Kidney epithelial cell (primary cell): Measurements from ENCODE around the gene PACRG. TPM values are rescaled to one million over a fixed set of nuclear protein-coding genes. Genes with fewer than 3 reads are reported as not detected.

Experiments
- DNase-seq: peaks from one replicate; pipeline ENCODE4 v3.0.0-alpha.2; 2010; ENCODE audit warnings: low read depth
- H3K27me3 ChIP-seq: 2 replicates; pipeline ENCODE4 v1.6.0; 2011; ENCODE audit warnings: low read length; ENCODE audit not compliant: control insufficient read depth, insufficient read depth
- H3K36me3 ChIP-seq: 2 replicates; pipeline ENCODE4 v1.5.1; 2011; ENCODE audit warnings: low read length; ENCODE audit not compliant: control insufficient read depth, insufficient read depth
- H3K4me3 ChIP-seq: 2 replicates; pipeline ENCODE4 v1.5.1; 2011; ENCODE audit warnings: low read depth, mild to moderate bottlenecking, control low read depth, low read length
- CTCF ChIP-seq: IDR thresholded peaks from 2 replicates; pipeline ENCODE4 v1.5.1; 2011; ENCODE audit warnings: mild to moderate bottlenecking, moderate library complexity, low read length, control low read depth, inconsistent platforms; ENCODE audit not compliant: insufficient read depth, poor library complexity, severe bottlenecking
- total RNA-seq: library from RNA; depleted of rRNA; stranded (reverse); fragments of >200 nt; gene quantifications from 2 replicates; pipeline ENCODE4 v1.2.3, GENCODE V29; 2015

Gene PACRG
- total RNA-seq, 1 donor from 2014 or later = 0.29 TPM

GRCh38 chr6:163340201-163340887 is 612.6 kb downstream of the PACRG start:
- Histone ChIP-seq H3K27me3 (no peaks in the 10 kb centered on the region), H3K4me3 (no peak overlapping the region), H3K36me3 (no peaks in the 10 kb centered on the region)
- DNase-seq = no peak
- TF ChIP-seq CTCF = no peak

GRCh38 chr6:163341224-163342061 is 613.7 kb downstream of the PACRG start:
- no peak for DNase-seq
- H3K27me3 ChIP-seq = no peaks in the 10 kb centered on the region
- no peaks in the 10 kb centered on the region for H3K36me3 ChIP-seq
- no peak overlapping the region for H3K4me3 ChIP-seq
- no peak for TF ChIP-seq CTCF

- no peak for DNase-seq
- no peaks in the 10 kb centered on the region for H3K27me3 ChIP-seq
- no peaks in the 10 kb centered on the region for H3K36me3 ChIP-seq
- H3K4me3 ChIP-seq = no peak overlapping the region
- TF ChIP-seq CTCF = no peak
Measured at GRCh38 chr6:163342571-163343539, 615.1 kb downstream of the PACRG start.

GRCh38 chr6:163343609-163344008 is 615.8 kb downstream of the PACRG start:
- Histone ChIP-seq H3K36me3 (no peaks in the 10 kb centered on the region), H3K4me3 (no peak overlapping the region), H3K27me3 (no peaks in the 10 kb centered on the region)
- DNase-seq = no peak
- no peak for TF ChIP-seq CTCF

GRCh38 chr6:163344411-163344810 is 616.6 kb downstream of the PACRG start:
- H3K27me3 ChIP-seq = no peaks in the 10 kb centered on the region
- no peak for DNase-seq
- H3K36me3 ChIP-seq = no peaks in the 10 kb centered on the region
- no peak for TF ChIP-seq CTCF
- no peak overlapping the region for H3K4me3 ChIP-seq
